H1 (cell line): ENCODE measurements around the gene IL26. TPM values are rescaled to one million over a fixed set of nuclear protein-coding genes. Genes with fewer than 3 reads are reported as not detected.

Source experiments
- CHD2 ChIP-seq: IDR thresholded peaks from 2 replicates; pipeline ENCODE4 v1.6.1; 2012; ENCODE audit warnings: low read length, improper control_type of control experiment
- FOSL1 ChIP-seq: IDR thresholded peaks from 2 replicates; pipeline ENCODE4 v1.6.1; 2011; ENCODE audit warnings: mild to moderate bottlenecking, low read depth, low read length, moderate library complexity; ENCODE audit not compliant: insufficient read depth
- KDM1A ChIP-seq: fragments of 200-600, 300-600 bp; sonication (generic); IDR thresholded peaks from 2 replicates; pipeline ENCODE4 v1.7.1; 2016; ENCODE audit warnings: mild to moderate bottlenecking, low read length, borderline replicate concordance
- NANOG ChIP-seq: IDR thresholded peaks from 2 replicates; pipeline ENCODE4 v1.6.1; 2011; ENCODE audit warnings: low read length, low read depth, mild to moderate bottlenecking, inconsistent platforms; ENCODE audit not compliant: insufficient read depth, poor library complexity, severe bottlenecking
- RAD21 ChIP-seq, 2 experiments: IDR thresholded peaks in 1 of 2; conservative IDR thresholded peaks in 1 of 2; 2 replicates each; pipeline ENCODE4 v1.6.1; 2011; ENCODE audit warnings: low read depth in 2 of 2, low read length in 2 of 2, improper control_type of control experiment in 1 of 2, inconsistent platforms in 1 of 2, mild to moderate bottlenecking in 1 of 2, moderate library complexity in 1 of 2
- SRF ChIP-seq: IDR thresholded peaks from 2 replicates; pipeline ENCODE4 v1.6.1; 2011; ENCODE audit warnings: mild to moderate bottlenecking, low read depth, low read length, moderate library complexity
- polyA plus RNA-seq, 7 experiments: library from polyadenylated mRNA; depleted of rRNA in 3 of 7; stranded (reverse) in 5 of 7; unstranded in 2 of 7; fragments of >200 nt in 5 of 7; fragments of 200-250 nt in 2 of 7; gene quantifications; 1 replicate in 5 of 7; 2 replicates in 1 of 7; 4 replicates in 1 of 7; pipeline versions ENCODE4 v1.2.1 to v1.2.3, GENCODE V29; 2011 to 2013; ENCODE audit warnings: missing spikeins in 2 of 7, mixed read lengths in 2 of 7
- total RNA-seq: library from RNA; stranded (reverse); fragmentation: NEBNext Ultra II Directional; extraction: Animal tissue kit (Norgen Biotek cat#: 25700); gene quantifications from 2 replicates; pipeline ENCODE4 v1.2.1, GENCODE V29; 2021

Gene IL26
- total and polyA plus RNA-seq, 2 of the 8 experiments (the other 6 are each of a cell fraction or from before 2014, with no cell fraction given), result not detected

DNA sequence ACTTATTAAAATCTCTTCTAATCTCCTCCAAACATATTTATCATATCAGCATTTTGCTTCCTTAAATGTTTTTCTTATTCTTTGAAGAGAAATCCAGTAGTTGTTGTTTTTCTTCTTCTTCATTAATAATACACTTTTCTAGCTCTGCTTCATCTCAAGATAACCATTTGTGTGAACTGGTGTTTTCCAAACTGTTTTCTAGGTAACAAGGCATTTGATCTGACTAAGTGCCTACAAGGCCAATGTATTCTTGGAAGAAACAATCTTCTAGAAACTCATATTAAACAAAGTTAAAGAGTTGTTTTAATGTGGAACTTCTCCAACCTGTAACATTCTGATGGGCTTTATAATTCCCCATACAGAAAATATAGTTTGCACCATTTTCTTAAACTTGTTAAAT is 35.3 kb downstream of the IL26 start (continued):
- TF ChIP-seq NANOG (no peak), RAD21 (IDR thresholded peaks at IDR 0.05 in 1 of 2, conservative IDR thresholded peaks at IDR 0.05 in 1 of 2; ENCODE audit: low read depth in 2 of 2, low read length in 2 of 2) (no peak), SRF (no peak), FOSL1 (no peak), CHD2 (no peak), KDM1A (no peak)
- TF ChIP-seq, all 59 proteins: peak for 0
